Measurements from ENCODE around the gene IBTK. TPM values are rescaled to one million over a fixed set of nuclear protein-coding genes. Genes with fewer than 3 reads are reported as not detected.

The IBTK gene
- total and polyA plus RNA-seq, 2 of the 8 experiments (the other 6 are each of a cell fraction or from before 2014, with no cell fraction given): 4.6 to 24.2 TPM

DNA sequence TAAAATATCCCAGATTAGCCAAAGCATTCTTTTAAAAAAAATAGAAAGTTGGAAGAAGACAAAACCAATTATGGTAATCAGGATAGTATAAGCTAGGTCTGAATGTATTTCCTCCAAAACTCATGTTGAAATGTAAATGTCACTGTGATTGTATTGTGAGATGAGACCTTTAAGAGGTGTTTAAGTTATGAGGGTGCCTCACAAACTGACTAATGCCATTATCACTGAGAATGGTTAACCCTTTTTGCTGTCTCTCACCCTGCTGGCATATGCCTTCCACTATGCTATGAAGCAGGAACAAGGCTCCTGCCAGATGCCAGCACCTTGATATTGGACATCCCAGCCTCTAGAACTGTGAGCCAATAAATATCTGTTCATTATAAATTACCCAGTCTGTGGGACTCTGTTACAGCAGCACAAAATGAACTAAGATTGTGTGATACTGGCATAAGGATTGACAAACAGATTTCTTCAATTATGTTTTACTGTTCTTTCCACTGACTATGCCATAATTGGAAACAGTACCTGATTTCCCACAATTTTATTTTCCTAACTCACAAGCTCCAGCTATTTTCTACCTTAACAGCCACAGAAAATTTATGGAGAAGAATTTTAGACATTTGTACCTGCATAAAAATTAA lies 63.8 kb downstream of the IBTK start:
- H2BK5ac ChIP-seq (ENCODE audit: low read depth, low read length): no peak overlapping the region
- no peak overlapping the region for H2AFZ ChIP-seq (ENCODE audit: low read length)
- peaks cover 0 to 63% (median 8%) of the 10 kb centered on the region in 4 experiments; a peak in 3 of 8 replicates for H3K36me3 ChIP-seq (ENCODE audit: control insufficient read depth in 2 of 4, insufficient read depth in 4 of 4, low read length in 3 of 4)
- no peak overlapping the region for H3K23ac ChIP-seq (ENCODE audit: insufficient read length)
- H3K27ac ChIP-seq (ENCODE audit: low read depth, low read length): no peak overlapping the region
- no peak overlapping the region for H2AK5ac ChIP-seq (ENCODE audit: low read depth, low read length)
- ChIA-PET POLR2A (ENCODE audit: partially characterized antibody) (no interaction called here), CTCF (ENCODE audit: partially characterized antibody) (interaction anchor here (1.0 kb wide), 1 partner anchor 40 kb away, joined by 3 read pairs; no protein-coding TSS in a partner anchor)
- H2BK15ac ChIP-seq (ENCODE audit: low read length): no peak overlapping the region
- no peaks in the 10 kb centered on the region for H3K27me3 ChIP-seq (replicated peaks in 1 of 4; ENCODE audit: control insufficient read depth in 3 of 4, extremely low read depth in 1 of 4, insufficient read depth in 3 of 4, low read length in 3 of 4)
- no peak overlapping the region for H2BK120ac ChIP-seq (replicated peaks; ENCODE audit: low read depth, low read length)
- H3K79me2 ChIP-seq (ENCODE audit: control insufficient read depth in 1 of 2, insufficient read depth in 2 of 2, low read length in 2 of 2): no peaks in the 10 kb centered on the region
- no peaks in the 10 kb centered on the region for H4K20me1 ChIP-seq (replicated peaks in 1 of 2; ENCODE audit: control insufficient read depth in 1 of 2, insufficient read depth in 2 of 2, low read length in 2 of 2)
- H4K8ac ChIP-seq (ENCODE audit: extremely low read depth, insufficient read depth, low read length): no peak overlapping the region
- H3K4ac ChIP-seq (replicated peaks; ENCODE audit: insufficient read length, low read depth, low read length): no peak overlapping the region
- no peak overlapping the region for H3K9ac ChIP-seq (replicated peaks in 1 of 4; ENCODE audit: extremely low read depth in 1 of 4, low read depth in 3 of 4, low read length in 3 of 4)
- H3K18ac ChIP-seq (ENCODE audit: extremely low read depth, low read length): no peak overlapping the region
- H2BK20ac ChIP-seq (ENCODE audit: low read length): no peak overlapping the region
- FAIRE-seq (no peak), DNase-seq (ENCODE audit: low read depth in 1 of 2, low spot score in 2 of 2) (no peak)
- H3K4me3 ChIP-seq (ENCODE audit: extremely low read depth in 1 of 4, insufficient read depth in 2 of 4, low read depth in 3 of 4, low read length in 4 of 4): no peak overlapping the region
- no peaks in the 10 kb centered on the region for H3K23me2 ChIP-seq (ENCODE audit: low read depth, low read length)
- H3K56ac ChIP-seq (replicated peaks; ENCODE audit: insufficient read length, low read depth, low read length): no peak overlapping the region
- H4K5ac ChIP-seq (ENCODE audit: insufficient read length, low read depth, low read length): no peak overlapping the region
- H3K14ac ChIP-seq (ENCODE audit: insufficient read length): no peak overlapping the region
- no peaks in the 10 kb centered on the region for H3K4me1 ChIP-seq (replicated peaks in 1 of 4; ENCODE audit: control insufficient read depth in 3 of 4, insufficient read depth in 4 of 4, low read length in 3 of 4)
- H2BK12ac ChIP-seq (ENCODE audit: low read depth, low read length): no peak overlapping the region
- no peak overlapping the region for H4K91ac ChIP-seq (replicated peaks; ENCODE audit: insufficient read length, low read length)
- no peaks in the 10 kb centered on the region for H3K9me3 ChIP-seq (ENCODE audit: insufficient read depth in 2 of 2, low read depth in 1 of 2, low read length in 1 of 2)
- no peaks in the 10 kb centered on the region for H3K79me1 ChIP-seq (ENCODE audit: low read depth, low read length)
- no peak overlapping the region for H3K4me2 ChIP-seq (ENCODE audit: insufficient read depth in 1 of 2, low read depth in 2 of 2, low read length in 2 of 2)
- TF ChIP-seq JUN (IDR thresholded peaks at IDR 0.05; ENCODE audit: low read depth, low read length): no peak

All from H1 (cell line).